GM21360 (cell line): ENCODE results near the gene CREB5.

Source experiments
- ATAC-seq: cut with Tn5 transposase; IDR thresholded peaks from one replicate; pipeline ENCODE4 v1.9.1; 2021; ENCODE audit warnings: mild to moderate bottlenecking, moderate library complexity; ENCODE audit not compliant: unreplicated experiment

Gene CREB5

GRCh38 chr7:28836716-28837115 is 424.4 kb downstream of the CREB5 start:
- no peak for ATAC-seq

- ATAC-seq = no peak
Observed at GRCh38 chr7:28837216-28837615, 424.9 kb downstream of the CREB5 start.

- no peak for ATAC-seq
Observed at GRCh38 chr7:28840592-28840995, 428.3 kb downstream of the CREB5 start.

GRCh38 chr7:28841766-28842165 is 429.4 kb downstream of the CREB5 start:
- no peak for ATAC-seq

GRCh38 chr7:28842769-28843295 is 430.5 kb downstream of the CREB5 start:
- ATAC-seq = no peak

- ATAC-seq = no peak
Observed at GRCh38 chr7:28845106-28845505, 432.8 kb downstream of the CREB5 start.

GRCh38 chr7:28847176-28847575 is 434.9 kb downstream of the CREB5 start:
- no peak for ATAC-seq

GRCh38 chr7:28847681-28848080 is 435.4 kb downstream of the CREB5 start:
- ATAC-seq = no peak

GRCh38 chr7:28848906-28849305 is 436.6 kb downstream of the CREB5 start:
- no peak for ATAC-seq

- ATAC-seq = no peak
Observed at GRCh38 chr7:28850699-28851098, 438.4 kb downstream of the CREB5 start.

GRCh38 chr7:28853150-28853549 is 440.8 kb downstream of the CREB5 start:
- ATAC-seq = no peak

GRCh38 chr7:28853834-28854749 is 441.8 kb downstream of the CREB5 start:
- ATAC-seq = peak; percentile 96

- ATAC-seq = no peak
Observed at GRCh38 chr7:28854750-28855074, 442.4 kb downstream of the CREB5 start.

- ATAC-seq = no peak
Observed at GRCh38 chr7:28855538-28856217, 443.4 kb downstream of the CREB5 start.

- no peak for ATAC-seq
Observed at GRCh38 chr7:28856656-28857055, 444.3 kb downstream of the CREB5 start.

- ATAC-seq = no peak
Observed at GRCh38 chr7:28858206-28858605, 445.9 kb downstream of the CREB5 start.

GRCh38 chr7:28858895-28859294 is 446.6 kb downstream of the CREB5 start:
- no peak for ATAC-seq

- ATAC-seq = no peak
Observed at GRCh38 chr7:28861825-28862224, 449.5 kb downstream of the CREB5 start.

- no peak for ATAC-seq
Observed at GRCh38 chr7:28862595-28863272, 450.4 kb downstream of the CREB5 start.

- ATAC-seq = no peak
Observed at GRCh38 chr7:28865601-28866144, 453.4 kb downstream of the CREB5 start.

- ATAC-seq = no peak
Observed at GRCh38 chr7:28868712-28869111, 456.4 kb downstream of the CREB5 start.
